Measurements from ENCODE around the gene DAPK3.

GRCh38 chr19:4007836-4008539 lies 37.1 kb upstream of the DAPK3 start:
- no peak for TF ChIP-seq OSR1 (CRISPR knock-in tag; IDR thresholded peaks at IDR 0.05)
- TF ChIP-seq PATZ1 (CRISPR knock-in tag; IDR thresholded peaks at IDR 0.05; ENCODE audit: borderline replicate concordance): no peak
- no peak for TF ChIP-seq CREB5 (CRISPR knock-in tag; IDR thresholded peaks at IDR 0.05; ENCODE audit: low read depth)
- no peak for TF ChIP-seq ESRRG (CRISPR knock-in tag; IDR thresholded peaks at IDR 0.05)
- no peak for TF ChIP-seq ZFP30 (CRISPR knock-in tag; IDR thresholded peaks at IDR 0.05)
- no peak for TF ChIP-seq ISL1 (CRISPR knock-in tag; IDR thresholded peaks at IDR 0.05)
- TF ChIP-seq ARNTL (CRISPR knock-in tag; IDR thresholded peaks at IDR 0.05; ENCODE audit: borderline replicate concordance, low read depth): no peak
- TF ChIP-seq ZNF8 (CRISPR knock-in tag; IDR thresholded peaks at IDR 0.05): no peak
- TF ChIP-seq PPARA (CRISPR knock-in tag; IDR thresholded peaks at IDR 0.05; ENCODE audit: borderline replicate concordance): no peak
- no peak for TF ChIP-seq GLIS3 (CRISPR knock-in tag; IDR thresholded peaks at IDR 0.05)
- no peak for TF ChIP-seq TOX (CRISPR knock-in tag; IDR thresholded peaks at IDR 0.05; ENCODE audit: borderline replicate concordance)
- TF ChIP-seq ZNF70 (CRISPR knock-in tag; IDR thresholded peaks at IDR 0.05): no peak
- TF ChIP-seq RARB (CRISPR knock-in tag; IDR thresholded peaks at IDR 0.05): no peak
- no peak for TF ChIP-seq BACH2 (CRISPR knock-in tag; IDR thresholded peaks at IDR 0.05; ENCODE audit: borderline replicate concordance)
